Stimulated activated CD8-positive, alpha-beta memory T cell treated with anti-CD3 and anti-CD28 coated beads, Interleukin-12 subunit alpha, Interleukin-12 subunit beta, amount 100 ng/mL, for 4 hours (primary cell): ENCODE measurements around the gene SLC39A11.
A peak's percentile ranks its signal among the peaks of the same experiment; 100 is the strongest.
"Not testable (repeated sequence)": the region's sequence is repeated elsewhere in the genome, so short reads cannot be mapped to it uniquely, and the experiment has no call there.

Experiments
- DNase-seq: peaks from one replicate; pipeline ENCODE4 v3.0.0-alpha.2; 2020; ENCODE audit warnings: low read depth

Gene SLC39A11, protein sequence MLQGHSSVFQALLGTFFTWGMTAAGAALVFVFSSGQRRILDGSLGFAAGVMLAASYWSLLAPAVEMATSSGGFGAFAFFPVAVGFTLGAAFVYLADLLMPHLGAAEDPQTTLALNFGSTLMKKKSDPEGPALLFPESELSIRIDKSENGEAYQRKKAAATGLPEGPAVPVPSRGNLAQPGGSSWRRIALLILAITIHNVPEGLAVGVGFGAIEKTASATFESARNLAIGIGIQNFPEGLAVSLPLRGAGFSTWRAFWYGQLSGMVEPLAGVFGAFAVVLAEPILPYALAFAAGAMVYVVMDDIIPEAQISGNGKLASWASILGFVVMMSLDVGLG

GRCh38 chr17:73092523-73093135, at the start of gene SLC39A11:
TSS of gene SLC39A11 (minus strand) at chr17:73092688. CDS start at chr17:73088764, 3,924 bp downstream.
- peak; percentile 78 for DNase-seq

DNA sequence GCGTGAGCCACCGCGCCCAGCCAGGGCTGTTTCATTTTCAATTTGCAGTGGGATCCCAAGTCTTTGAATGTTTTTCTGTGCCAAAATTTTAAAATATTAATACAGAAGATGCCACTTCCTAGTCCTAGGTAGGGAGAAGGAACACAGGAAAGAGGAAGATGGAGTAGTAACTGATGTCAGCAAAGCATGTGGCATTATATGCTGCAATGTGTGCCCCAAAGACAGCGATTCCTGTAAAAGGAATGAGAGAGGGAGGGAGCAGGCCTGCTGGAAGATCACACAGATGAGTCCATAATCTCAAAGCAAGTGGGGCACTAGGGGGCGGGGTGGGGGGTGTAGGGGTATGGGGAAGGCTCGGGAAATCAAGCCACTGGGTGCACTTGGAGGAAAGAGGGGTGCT, 48.9 kb upstream of the SLC39A11 start:
- DNase-seq = no peak

DNA sequence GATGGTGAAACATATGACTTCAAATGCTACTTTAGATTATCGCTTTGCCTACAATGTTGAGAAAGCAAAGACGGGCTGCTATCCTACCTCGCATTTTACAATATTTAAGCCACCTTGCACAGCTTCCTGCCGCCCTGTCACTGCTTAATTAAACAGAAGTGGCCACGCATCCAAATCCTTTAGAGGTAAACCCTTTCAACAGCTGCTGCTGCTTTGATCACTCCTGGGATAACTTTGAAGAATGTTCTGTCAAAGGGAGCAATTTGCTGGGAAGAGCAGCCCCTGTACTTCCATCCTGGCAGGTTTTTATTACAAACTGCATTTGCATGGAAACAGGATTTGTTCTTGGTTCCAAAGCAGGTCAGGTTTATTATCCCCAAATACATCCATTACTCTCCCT, 48.1 kb upstream of the SLC39A11 start:
- DNase-seq = no peak

DNA sequence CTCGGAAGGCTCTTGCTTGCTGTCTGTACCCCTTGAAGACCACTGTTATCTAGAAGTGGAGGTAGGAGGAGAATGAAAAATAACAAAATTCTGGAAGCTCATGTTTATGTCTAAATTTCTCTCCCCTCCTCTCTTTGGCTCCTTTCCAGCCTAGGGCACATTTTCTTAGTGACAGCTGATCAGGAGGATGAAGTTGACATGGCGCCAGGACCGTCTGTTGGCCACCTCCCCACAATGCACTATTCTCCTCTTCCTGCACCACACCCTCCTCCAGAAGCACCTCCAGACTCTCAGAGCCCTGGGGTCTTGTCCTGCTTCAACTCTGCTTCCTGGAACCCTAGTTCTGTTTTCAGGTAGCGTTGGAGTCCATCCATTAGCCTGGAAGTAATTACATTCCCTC, 46.8 kb upstream of the SLC39A11 start:
- DNase-seq = no peak

DNA sequence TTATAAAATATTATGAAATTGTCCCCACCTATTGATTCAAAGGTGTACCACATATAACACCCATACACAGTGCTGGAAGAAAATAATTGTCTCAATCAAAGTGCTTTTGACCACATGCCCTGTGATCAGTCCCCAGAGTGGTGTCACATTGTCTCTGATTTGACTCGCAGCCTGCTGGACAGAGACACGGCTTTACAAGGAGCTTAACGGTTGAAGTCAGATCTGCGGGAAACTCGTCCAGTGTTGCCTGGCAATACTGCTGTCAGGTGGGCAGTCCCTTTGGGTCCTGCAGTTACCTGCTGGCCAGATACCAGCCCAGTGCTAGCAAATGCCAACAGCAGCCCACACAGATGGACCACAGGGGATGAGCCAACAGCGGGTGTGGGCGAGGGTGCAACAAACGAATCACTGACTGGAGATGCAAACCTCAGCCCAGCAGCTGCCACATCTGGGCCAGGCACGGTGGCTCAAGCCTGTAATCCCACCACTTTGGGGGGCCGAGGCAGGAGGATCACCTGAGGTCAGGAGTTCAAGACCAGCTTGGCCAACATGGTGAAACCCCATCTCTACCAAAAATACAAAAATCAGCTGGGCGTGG, 46.2 kb upstream of the SLC39A11 start:
- DNase-seq = no peak

DNA sequence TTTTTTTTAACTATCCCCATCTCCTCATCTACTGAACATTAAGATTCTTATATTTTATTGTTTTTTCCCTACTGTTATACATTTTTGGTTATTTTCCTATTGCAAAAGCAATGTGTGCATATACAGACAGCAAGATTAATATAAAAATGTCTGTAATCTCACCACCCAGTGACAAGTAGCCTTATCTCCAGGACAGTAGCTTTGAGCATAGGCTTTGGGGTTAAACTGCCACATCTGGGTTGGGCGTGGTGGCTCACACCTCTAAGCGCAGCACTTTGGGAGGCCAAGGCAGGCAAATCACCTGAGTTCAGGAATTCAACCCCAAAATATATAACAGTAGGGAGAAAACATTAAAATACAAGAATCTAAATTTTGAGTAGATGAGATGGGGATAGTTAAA, 44.9 kb upstream of the SLC39A11 start:
- DNase-seq = no peak

GRCh38 chr17:73135766-73136165, 43.3 kb upstream of the SLC39A11 start:
- no peak for DNase-seq

DNA sequence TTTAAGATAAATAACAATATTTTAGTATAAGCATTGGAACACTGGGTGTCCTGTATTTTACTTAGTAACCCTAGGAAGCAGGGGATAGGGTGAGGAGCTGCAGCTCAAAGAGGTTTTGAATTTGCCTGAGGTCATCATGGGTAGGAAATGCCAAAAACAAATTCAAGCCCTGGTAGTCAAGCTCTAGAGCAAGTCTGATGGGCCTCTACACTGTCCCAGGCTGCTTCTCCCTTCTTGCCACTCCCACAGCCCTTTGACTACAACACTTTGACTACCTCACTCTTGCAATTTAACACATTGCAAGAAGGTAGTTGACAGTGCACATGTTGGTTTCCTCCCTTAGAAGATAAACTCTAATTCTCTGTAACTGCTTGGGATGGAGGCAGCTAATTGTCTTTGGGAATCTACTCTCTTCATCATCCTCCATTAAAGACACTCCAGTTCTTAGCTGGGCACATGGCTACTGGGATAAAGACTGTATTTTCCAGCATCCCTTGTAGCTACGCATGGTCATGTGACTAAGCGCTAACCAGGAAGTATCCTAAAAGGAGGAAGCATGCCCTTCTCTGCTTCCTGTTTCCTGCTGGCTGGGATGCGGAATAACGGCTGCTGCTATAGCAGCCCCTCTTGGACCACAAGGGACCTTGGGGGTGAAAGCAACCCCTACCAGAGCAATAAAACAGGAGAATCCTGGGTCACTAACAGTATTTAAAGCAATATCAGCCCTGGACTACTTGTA, 41.6 kb upstream of the SLC39A11 start:
- no peak for DNase-seq

DNA sequence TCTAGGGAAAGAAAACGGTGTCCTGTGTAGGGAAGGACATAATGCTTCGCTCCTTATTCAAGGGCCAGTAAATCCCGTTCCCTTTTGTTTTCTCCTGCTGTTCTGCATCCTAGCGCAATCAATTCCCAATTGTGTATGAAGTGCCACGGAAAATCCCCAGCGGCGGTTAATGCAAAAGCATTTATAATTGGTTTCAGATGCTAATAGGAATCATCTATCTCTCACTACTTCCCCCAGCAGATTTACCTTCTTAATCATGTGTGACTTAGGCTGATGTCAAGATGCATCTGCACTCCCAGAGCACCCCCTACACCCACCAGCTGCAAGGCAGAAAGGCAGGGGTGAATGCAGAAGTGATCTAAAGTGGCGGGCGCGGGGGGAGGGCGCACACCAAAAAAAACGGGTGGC, 39.6 kb upstream of the SLC39A11 start:
- DNase-seq = no peak

- DNase-seq = not testable (repeated sequence)
These were observed 39.0 kb upstream of the SLC39A11 start for GRCh38 chr17:73131439-73131838.

DNA sequence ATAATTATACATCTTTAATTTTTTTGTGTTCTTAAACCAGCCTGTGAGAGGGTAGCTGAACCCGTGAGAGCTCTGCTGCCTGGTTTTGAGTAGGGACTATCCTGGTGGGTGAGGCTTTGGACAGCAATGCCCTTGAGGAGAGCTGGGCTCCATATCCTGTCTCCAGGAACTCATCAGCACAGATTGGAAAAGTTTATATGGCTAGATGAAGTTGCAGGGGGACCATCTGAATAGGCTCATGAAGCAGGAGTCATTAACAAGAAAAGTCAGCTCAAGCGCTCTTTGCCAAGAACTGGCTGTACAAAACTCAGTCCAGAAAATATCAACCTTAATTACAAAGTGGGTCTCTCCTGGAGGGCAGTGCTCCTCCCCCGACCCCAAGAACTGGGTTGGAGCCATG, 38.5 kb upstream of the SLC39A11 start:
- no peak for DNase-seq

- no peak for DNase-seq
These were observed 36.0 kb upstream of the SLC39A11 start for GRCh38 chr17:73128496-73128895.

DNA sequence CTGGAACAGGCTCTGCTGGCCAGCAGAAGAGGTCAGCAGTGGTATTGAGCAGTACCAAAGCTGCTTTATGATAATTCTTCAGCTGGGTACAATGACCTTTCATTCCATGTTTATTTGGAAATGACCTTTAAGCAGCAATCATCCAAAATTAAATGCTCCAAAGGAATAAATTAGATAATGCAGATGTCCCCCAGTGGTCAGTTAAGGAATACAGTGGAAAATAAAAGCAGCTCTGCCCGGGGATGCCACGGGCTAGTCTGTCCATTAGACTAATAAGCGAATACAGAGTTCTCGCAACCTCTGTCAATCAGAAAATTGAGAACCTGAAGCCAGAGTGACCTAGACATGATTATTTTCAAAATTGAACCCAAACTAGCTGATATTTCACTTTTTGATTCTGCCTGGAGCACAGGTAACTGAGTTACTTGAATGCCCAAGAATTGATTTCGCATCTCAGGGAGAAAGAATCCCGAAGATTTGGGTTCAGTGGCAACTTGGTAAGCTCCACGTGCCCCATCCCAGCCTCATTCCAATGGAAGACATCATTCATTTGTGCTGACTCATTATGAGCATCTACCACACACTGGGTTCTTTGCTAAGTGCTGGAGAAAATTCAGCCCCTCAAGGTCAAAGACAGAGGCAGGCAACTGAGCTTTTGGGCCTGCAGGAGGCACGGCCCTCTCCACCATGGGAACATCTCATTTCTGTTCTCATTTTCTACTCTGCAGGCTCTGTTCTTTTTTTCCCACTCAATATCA, 34.4 kb upstream of the SLC39A11 start:
- no peak for DNase-seq

DNA sequence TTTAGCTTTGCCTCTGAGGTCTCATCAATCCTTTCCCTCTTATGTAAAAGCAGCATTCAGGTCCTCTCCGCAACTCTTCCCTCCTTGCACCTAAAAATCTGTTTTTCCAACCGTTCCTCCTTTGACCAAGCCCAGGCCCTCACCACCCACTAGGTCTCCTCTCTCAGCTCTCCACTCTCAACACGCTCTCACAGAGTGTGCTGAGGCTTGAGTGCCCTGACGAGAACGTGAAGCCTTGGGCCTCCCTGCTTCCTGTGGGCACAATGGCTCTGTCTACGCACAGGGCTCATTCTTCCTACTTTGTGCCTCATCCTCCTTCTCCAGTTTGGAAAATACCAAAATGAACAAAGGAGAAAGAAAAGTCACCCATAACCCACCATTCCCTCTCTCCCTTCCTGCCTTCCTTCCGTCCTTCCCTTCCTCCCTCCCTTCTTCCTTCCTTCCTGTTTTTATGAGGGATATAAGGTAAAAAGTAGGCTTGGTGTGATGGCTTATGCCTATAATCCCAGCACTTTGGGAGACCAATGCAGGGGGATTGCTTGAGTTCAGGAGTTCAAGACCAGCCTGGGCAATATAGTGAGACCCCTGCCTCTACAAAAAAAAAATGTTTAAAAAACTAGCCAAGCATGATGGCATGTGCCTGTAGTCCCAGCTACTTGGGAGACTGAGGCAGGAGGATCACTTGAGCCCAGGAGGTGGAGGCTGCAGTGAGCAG, 31.3 kb upstream of the SLC39A11 start:
- DNase-seq = no peak

- no peak for DNase-seq
These were observed 30.6 kb upstream of the SLC39A11 start for GRCh38 chr17:73122953-73123605.

GRCh38 chr17:73121506-73121905, 29.0 kb upstream of the SLC39A11 start:
- DNase-seq = no peak

- no peak for DNase-seq
These were observed 27.1 kb upstream of the SLC39A11 start for GRCh38 chr17:73119631-73120030.

DNA sequence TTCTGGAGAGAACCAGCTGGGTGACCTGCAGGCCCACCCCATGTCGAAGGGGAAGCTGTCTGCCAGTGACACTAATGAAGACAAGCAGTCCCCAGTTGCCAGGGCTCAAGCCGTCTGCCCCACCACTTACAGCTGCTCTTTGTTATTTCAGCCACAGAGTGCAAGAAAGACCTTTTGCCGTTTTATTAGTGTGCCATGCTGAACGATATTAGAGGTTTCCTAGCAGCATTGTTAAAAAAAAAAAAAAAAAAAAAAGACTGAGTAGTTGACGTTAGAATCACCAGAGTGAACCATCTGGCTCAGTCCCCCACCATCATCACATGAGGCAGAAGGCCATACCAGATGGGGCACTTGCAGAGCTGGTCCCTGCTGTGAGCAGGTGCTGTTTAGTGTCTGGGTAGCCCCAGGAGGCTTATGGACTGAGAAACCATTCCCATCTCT, 26.5 kb upstream of the SLC39A11 start:
- no peak for DNase-seq

DNA sequence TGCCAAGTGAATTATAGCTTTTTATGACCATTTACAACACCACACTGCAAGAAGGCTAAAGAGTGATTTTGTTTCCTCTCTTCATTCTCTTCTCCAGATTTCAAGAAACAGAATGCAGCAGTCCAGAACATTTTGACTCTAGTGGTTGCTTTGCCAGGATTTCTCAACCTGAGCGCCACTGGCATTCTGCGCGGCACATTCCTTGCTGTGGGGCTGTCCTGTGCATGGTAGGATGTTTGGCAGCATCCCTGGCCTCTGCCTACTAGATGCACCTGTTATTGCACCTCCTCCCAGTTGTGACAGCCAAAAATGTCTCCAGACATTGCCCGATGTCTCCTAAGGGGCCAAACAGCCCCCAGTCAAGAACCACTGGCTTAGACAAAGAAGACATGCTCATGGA, 25.7 kb upstream of the SLC39A11 start:
- DNase-seq = no peak

DNA sequence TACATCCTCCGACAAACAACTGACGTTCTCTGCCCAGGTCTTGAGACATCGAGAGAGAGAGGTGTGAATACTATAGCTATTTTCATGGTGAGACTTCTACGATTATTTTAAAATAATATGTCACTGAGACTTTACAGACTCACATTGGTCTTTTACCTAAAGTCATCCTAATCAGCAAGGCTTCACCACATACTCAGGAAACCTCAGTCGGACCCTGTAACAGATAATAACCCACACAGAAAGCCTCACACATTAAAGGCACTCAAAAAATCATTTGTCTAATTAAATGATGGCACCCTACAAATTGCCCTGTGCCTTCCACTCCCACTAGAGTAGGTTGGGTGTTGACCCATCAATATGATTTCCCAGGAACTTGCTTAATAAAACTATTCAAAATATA, 19.8 kb upstream of the SLC39A11 start:
- no peak for DNase-seq

GRCh38 chr17:73111386-73111785, 18.9 kb upstream of the SLC39A11 start:
- DNase-seq = no peak
